CD4-positive, alpha-beta memory T cell (primary cell): ENCODE results near the gene DNAH6. TPM values are rescaled to one million over a fixed set of nuclear protein-coding genes. Genes with fewer than 3 reads are reported as not detected.

Experiments
- CTCF ChIA-PET: fragments of 350-600 bp; sonication (Branson Sonifier 250); formaldehyde crosslinking; loops from one replicate; lab custom pipeline; 2021; ENCODE audit warnings: inconsistent platforms; ENCODE audit not compliant: partially characterized antibody; lab: Charles Lee
- POLR2A ChIA-PET: fragments of 350-600 bp; sonication (Branson Sonifier 250); formaldehyde crosslinking; loops from one replicate; lab custom pipeline; 2021; ENCODE audit not compliant: partially characterized antibody; lab: Charles Lee
- DNase-seq, 5 donors: peaks; one replicate each; pipeline versions ENCODE4 v3.0.0 to v3.0.0-alpha.2; 2020 to 2022; ENCODE audit warnings: mixed read lengths in 1 of 5
- H3K27ac ChIP-seq: one replicate; pipeline ENCODE4 v1.7.0; 2013; ENCODE audit warnings: low read depth, low read length
- H3K27me3 ChIP-seq: 2 replicates; pipeline ENCODE4 v1.7.0; 2013; ENCODE audit warnings: mild to moderate bottlenecking, low read length, moderate library complexity; ENCODE audit not compliant: insufficient read depth
- H3K36me3 ChIP-seq: 2 replicates; pipeline ENCODE4 v1.7.0; 2013; ENCODE audit warnings: mild to moderate bottlenecking, low read length, moderate library complexity; ENCODE audit not compliant: insufficient read depth
- H3K4me1 ChIP-seq: 2 replicates; pipeline ENCODE4 v1.7.0; 2013; ENCODE audit warnings: mild to moderate bottlenecking, low read length, moderate library complexity; ENCODE audit not compliant: insufficient read depth
- H3K4me3 ChIP-seq, 2 donors: one replicate each; pipeline ENCODE4 v1.7.0; 2013; ENCODE audit warnings: low read length in 2 of 2, mild to moderate bottlenecking in 1 of 2
- H3K9me3 ChIP-seq, 2 donors: one replicate each; pipeline ENCODE4 v1.7.0; 2013; ENCODE audit warnings: low read length in 2 of 2, control low read depth in 1 of 2; ENCODE audit not compliant: control insufficient read depth in 1 of 2
- H3K27ac Mint-ChIP-seq, 7 donors: one replicate each; pipeline ENCODE4 v1.8.0; 2020 to 2021; ENCODE audit warnings: mixed read lengths in 7 of 7, mild to moderate bottlenecking in 6 of 7, inconsistent platforms in 3 of 7, moderate library complexity in 3 of 7
- H3K27me3 Mint-ChIP-seq, 2 donors: one replicate each; pipeline ENCODE4 v1.8.0; 2020 to 2021; ENCODE audit warnings: mixed read lengths in 2 of 2
- H3K36me3 Mint-ChIP-seq, 2 donors: one replicate each; pipeline ENCODE4 v1.8.0; 2020 to 2021; ENCODE audit warnings: mixed read lengths in 2 of 2, inconsistent platforms in 1 of 2, mild to moderate bottlenecking in 1 of 2
- H3K4me1 Mint-ChIP-seq, 4 donors: one replicate each; pipeline ENCODE4 v1.8.0; 2020 to 2021; ENCODE audit warnings: mixed read lengths in 4 of 4, mild to moderate bottlenecking in 1 of 4
- H3K4me3 Mint-ChIP-seq, 8 donors: one replicate each; pipeline ENCODE4 v1.8.0; 2020 to 2021; ENCODE audit warnings: mixed read lengths in 8 of 8, mild to moderate bottlenecking in 7 of 8, moderate library complexity in 6 of 8, inconsistent platforms in 3 of 8
- H3K9me3 Mint-ChIP-seq, 8 donors: one replicate each; pipeline ENCODE4 v1.8.0; 2020 to 2021; ENCODE audit warnings: mixed read lengths in 8 of 8, mild to moderate bottlenecking in 5 of 8, inconsistent platforms in 3 of 8, moderate library complexity in 1 of 8
- intact Hi-C: fragments of 100-400 bp; cut with micrococcal nuclease; formaldehyde crosslinking; loops from one replicate; pipeline ENCODE4 v1.15.1; 2023
- polyA plus RNA-seq, 2 donors: library from polyadenylated mRNA; unstranded; fragments of 300-500 nt; fragmentation: Illumina TruSeq; gene quantifications; one replicate each; pipeline ENCODE4 v1.2.3, GENCODE V29; 2021
- total RNA-seq, 2 experiments: library from RNA; stranded (reverse); gene quantifications; one replicate each; pipeline ENCODE4 v1.2.3, GENCODE V29; 2021

DNAH6 gene
- total and polyA plus RNA-seq, 4 experiments from 2014 or later = 0.22 to 2.9 (median 1.2) TPM

- Histone ChIP-seq H3K27me3 (no peaks in the 10 kb centered on the region), H3K4me1 (peaks cover 98% of the 10 kb centered on the region), H3K27ac (peak overlapping the region; percentile 53), H3K4me3 (peak overlapping the region in 1 of 2 donors; percentile 23), H3K9me3 (peaks cover 0 to 4% of the 10 kb centered on the region in 2 donors), H3K36me3 (peaks cover 8% of the 10 kb centered on the region)
- H3K4me3 Mint-ChIP-seq = peak overlapping the region; percentile 40 to 89 (median 77)
- POLR2A ChIA-PET = interaction anchor here (1.5 to 11.5 kb wide), 8 partner anchors 8 to 115 kb away, joined by 4 to 132 read pairs (median 12); partner anchors contain the start of genes TMSB10 and TRABD2A
- intact Hi-C loops = loop anchor here (2.0 to 5.0 kb wide), 2 partner anchors 116 to 169 kb away; no protein-coding TSS in a partner anchor
- H3K4me1 Mint-ChIP-seq = peaks cover 84 to 97% (median 91%) of the 10 kb centered on the region in 4 donors
- no peaks in the 10 kb centered on the region for H3K27me3 Mint-ChIP-seq
- DNase-seq = peak in 3 of 5 donors; percentile 29 to 51 (median 30)
- peaks cover 0 to 11% (median 6%) of the 10 kb centered on the region in 8 donors for H3K9me3 Mint-ChIP-seq
- CTCF ChIA-PET = interaction anchor here (1.1 to 5.2 kb wide), 11 partner anchors 8 to 121 kb away, joined by 3 to 46 read pairs (median 9); no protein-coding TSS in a partner anchor
- peaks cover 51 to 68% of the 10 kb centered on the region in 2 donors for H3K36me3 Mint-ChIP-seq
- peak overlapping the region; percentile 83 to 97 (median 96) for H3K27ac Mint-ChIP-seq
Measured at GRCh38 chr2:84856787-84857186, 340.5 kb downstream of the DNAH6 start.

- H3K36me3 Mint-ChIP-seq = peaks cover 45 to 60% of the 10 kb centered on the region in 2 donors
- H3K4me1 Mint-ChIP-seq = peaks cover 82 to 97% (median 89%) of the 10 kb centered on the region in 4 donors
- H3K9me3 Mint-ChIP-seq = peaks cover 0 to 11% (median 5%) of the 10 kb centered on the region in 8 donors
- peaks cover 98% of the 10 kb centered on the region for H3K4me1 ChIP-seq
- peak overlapping the region; percentile 83 to 97 (median 96) for H3K27ac Mint-ChIP-seq
- peak overlapping the region; percentile 53 for H3K27ac ChIP-seq
- no peak overlapping the region for H3K4me3 ChIP-seq
- CTCF ChIA-PET = interaction anchor here (0.9 to 5.2 kb wide), 26 partner anchors 9 to 364 kb away, joined by 3 to 46 read pairs (median 5); no protein-coding TSS in a partner anchor
- intact Hi-C loops = loop anchor here (2.0 to 5.0 kb wide), 2 partner anchors 117 to 170 kb away; no protein-coding TSS in a partner anchor
- peaks cover 5% of the 10 kb centered on the region for H3K36me3 ChIP-seq
- POLR2A ChIA-PET = interaction anchor here (1.1 to 11.5 kb wide), 13 partner anchors 9 to 340 kb away, joined by 3 to 132 read pairs (median 11); partner anchors contain the start of genes TMSB10 and TRABD2A
- H3K27me3 ChIP-seq = no peaks in the 10 kb centered on the region
- DNase-seq = no peak
- peaks cover 0 to 4% of the 10 kb centered on the region in 2 donors for H3K9me3 ChIP-seq
- H3K27me3 Mint-ChIP-seq = no peaks in the 10 kb centered on the region
- peak overlapping the region in 7 of 8 donors; percentile 30 to 89 (median 69) for H3K4me3 Mint-ChIP-seq
Measured at GRCh38 chr2:84857566-84857965, 341.3 kb downstream of the DNAH6 start.

DNA sequence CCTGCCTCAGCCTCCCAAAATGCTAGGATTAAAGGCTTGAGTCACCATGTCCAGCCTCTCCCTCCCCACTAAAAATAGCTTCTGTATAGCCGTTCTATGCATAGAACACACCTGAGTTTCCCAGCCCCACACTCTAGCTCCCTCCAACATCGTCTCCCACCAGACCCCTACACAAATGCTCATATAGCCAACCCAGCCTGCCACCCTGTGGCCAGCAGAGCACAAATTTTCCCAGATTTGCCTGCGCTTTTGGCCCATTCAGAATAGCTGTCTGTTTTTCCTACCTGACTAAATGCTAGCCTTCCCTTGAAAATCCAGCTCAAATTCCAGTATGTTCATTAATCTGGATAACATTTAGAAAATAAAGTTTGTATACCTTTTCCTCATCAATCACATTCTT is 341.8 kb downstream of the DNAH6 start:
- Mint-ChIP-seq H3K36me3 (peaks cover 44 to 58% of the 10 kb centered on the region in 2 donors), H3K4me3 (peak overlapping the region; percentile 13 to 89 (median 68)), H3K27ac (peak overlapping the region; percentile 83 to 97 (median 96)), H3K9me3 (peaks cover 0 to 5% (median 3%) of the 10 kb centered on the region in 8 donors), H3K27me3 (no peaks in the 10 kb centered on the region), H3K4me1 (peaks cover 81 to 97% (median 89%) of the 10 kb centered on the region in 4 donors)
- peaks cover 0 to under 1% of the 10 kb centered on the region in 2 donors for H3K9me3 ChIP-seq
- no peak for DNase-seq
- peak overlapping the region; percentile 53 for H3K27ac ChIP-seq
- intact Hi-C loops = loop anchor here (5.0 kb wide), 1 partner anchor 171 kb away; no protein-coding TSS in a partner anchor
- ChIA-PET POLR2A (interaction anchor here (1.1 to 11.5 kb wide), 11 partner anchors 9 to 341 kb away, joined by 3 to 132 read pairs (median 11); partner anchors contain the start of genes TMSB10 and TRABD2A), CTCF (interaction anchor here (0.9 to 5.2 kb wide), 26 partner anchors 9 to 365 kb away, joined by 3 to 46 read pairs (median 5); no protein-coding TSS in a partner anchor)
- peaks cover 97% of the 10 kb centered on the region for H3K4me1 ChIP-seq
- no peaks in the 10 kb centered on the region for H3K36me3 ChIP-seq
- no peak overlapping the region for H3K4me3 ChIP-seq
- H3K27me3 ChIP-seq = no peaks in the 10 kb centered on the region

GRCh38 chr2:84858937-84859336 is 342.6 kb downstream of the DNAH6 start:
- peaks cover 41 to 56% of the 10 kb centered on the region in 2 donors for H3K36me3 Mint-ChIP-seq
- H3K9me3 Mint-ChIP-seq = peaks cover 0 to 3% (median 0%) of the 10 kb centered on the region in 8 donors
- H3K4me1 Mint-ChIP-seq = peaks cover 79 to 97% (median 89%) of the 10 kb centered on the region in 4 donors
- CTCF ChIA-PET = interaction anchor here (1.1 to 5.2 kb wide), 18 partner anchors 9 to 366 kb away, joined by 3 to 46 read pairs (median 5); no protein-coding TSS in a partner anchor
- POLR2A ChIA-PET = interaction anchor here (1.5 to 11.5 kb wide), 9 partner anchors 10 to 341 kb away, joined by 5 to 132 read pairs (median 12); partner anchors contain the start of genes TMSB10 and TRABD2A
- Histone ChIP-seq H3K4me3 (peak overlapping the region in 1 of 2 donors; percentile 23), H3K4me1 (peaks cover 94% of the 10 kb centered on the region), H3K27ac (peak overlapping the region; percentile 46), H3K9me3 (no peaks in the 10 kb centered on the region), H3K27me3 (no peaks in the 10 kb centered on the region), H3K36me3 (no peaks in the 10 kb centered on the region)
- intact Hi-C loops = loop anchor here (5.0 kb wide), 1 partner anchor 172 kb away; no protein-coding TSS in a partner anchor
- no peak for DNase-seq
- no peaks in the 10 kb centered on the region for H3K27me3 Mint-ChIP-seq
- H3K27ac Mint-ChIP-seq = peak overlapping the region; percentile 83 to 97 (median 96)
- H3K4me3 Mint-ChIP-seq = peak overlapping the region; percentile 13 to 89 (median 73)

DNA sequence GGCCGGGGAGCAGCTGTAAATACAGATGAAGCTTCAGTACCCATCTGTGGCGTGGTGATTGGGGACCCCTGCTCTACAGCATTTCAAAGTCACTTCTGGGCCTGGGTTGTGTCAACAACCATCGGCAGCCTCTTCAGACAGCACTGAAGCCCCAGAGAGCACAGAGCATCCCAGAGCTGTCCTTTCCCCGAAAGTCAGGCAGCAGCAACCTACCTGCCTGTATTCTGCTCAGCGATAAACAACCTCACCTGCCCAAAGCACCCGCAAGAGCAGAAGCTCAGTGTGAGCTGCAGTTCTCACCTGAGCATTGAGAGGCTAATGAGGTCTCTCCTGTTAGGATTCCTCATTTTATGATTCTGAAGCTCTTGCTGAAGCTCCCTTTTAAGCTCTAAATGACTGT is 345.2 kb downstream of the DNAH6 start:
- Mint-ChIP-seq H3K27ac (peak overlapping the region; percentile 77 to 94 (median 89)), H3K36me3 (peaks cover 43 to 50% of the 10 kb centered on the region in 2 donors), H3K4me3 (peak overlapping the region in 6 of 8 donors; percentile 38 to 74 (median 60)), H3K27me3 (no peaks in the 10 kb centered on the region), H3K4me1 (peaks cover 80 to 97% (median 89%) of the 10 kb centered on the region in 4 donors), H3K9me3 (peaks cover 0 to 2% (median 0%) of the 10 kb centered on the region in 8 donors)
- POLR2A ChIA-PET = interaction anchor here (1.0 to 11.5 kb wide), 8 partner anchors 13 to 120 kb away, joined by 3 to 132 read pairs (median 6); partner anchors contain the start of gene TRABD2A
- no peaks in the 10 kb centered on the region for H3K27me3 ChIP-seq
- H3K4me1 ChIP-seq = peaks cover 94% of the 10 kb centered on the region
- intact Hi-C loops = no loop called here
- no peaks in the 10 kb centered on the region for H3K36me3 ChIP-seq
- no peak overlapping the region for H3K27ac ChIP-seq
- no peaks in the 10 kb centered on the region for H3K9me3 ChIP-seq
- DNase-seq = no peak
- CTCF ChIA-PET = interaction anchor here (0.8 to 6.1 kb wide), 16 partner anchors 8 to 364 kb away, joined by 3 to 70 read pairs (median 4); partner anchors contain the start of gene TRABD2A
- no peak overlapping the region for H3K4me3 ChIP-seq

GRCh38 chr2:84862006-84862405 is 345.7 kb downstream of the DNAH6 start:
- H3K4me1 Mint-ChIP-seq = peaks cover 79 to 97% (median 88%) of the 10 kb centered on the region in 4 donors
- intact Hi-C loops = no loop called here
- peak overlapping the region in 7 of 8 donors; percentile 38 to 74 (median 59) for H3K4me3 Mint-ChIP-seq
- no peaks in the 10 kb centered on the region for H3K9me3 ChIP-seq
- H3K27ac ChIP-seq = no peak overlapping the region
- H3K9me3 Mint-ChIP-seq = no peaks in the 10 kb centered on the region
- no peak for DNase-seq
- CTCF ChIA-PET = interaction anchor here (1.0 to 6.1 kb wide), 15 partner anchors 9 to 365 kb away, joined by 3 to 70 read pairs (median 5); partner anchors contain the start of gene TRABD2A
- POLR2A ChIA-PET = interaction anchor here (1.1 to 11.5 kb wide), 7 partner anchors 13 to 121 kb away, joined by 3 to 132 read pairs (median 6); partner anchors contain the start of gene TRABD2A
- no peaks in the 10 kb centered on the region for H3K27me3 ChIP-seq
- H3K36me3 ChIP-seq = no peaks in the 10 kb centered on the region
- peaks cover 39 to 45% of the 10 kb centered on the region in 2 donors for H3K36me3 Mint-ChIP-seq
- no peak overlapping the region for H3K4me3 ChIP-seq
- peaks cover 94% of the 10 kb centered on the region for H3K4me1 ChIP-seq
- no peaks in the 10 kb centered on the region for H3K27me3 Mint-ChIP-seq
- peak overlapping the region; percentile 53 to 94 (median 89) for H3K27ac Mint-ChIP-seq
